Heart right ventricle (tissue), 16 donors: ENCODE measurements around the gene LSS. TPM values are rescaled to one million over a fixed set of nuclear protein-coding genes. Genes with fewer than 3 reads are reported as not detected.

ENCODE experiments used
- ATAC-seq, 8 donors: fragments of 200-7000 bp; cut with Tn5 transposase; one replicate each; pipeline ENCODE4 v1.9.1; 2020; ENCODE audit warnings: mild to moderate bottlenecking in 8 of 8, moderate library complexity in 8 of 8, moderate number of reproducible peaks in 1 of 8
- DNase-seq, 2 donors: peaks; one replicate each; pipeline ENCODE4 v3.0.0-alpha.2; 2020
- H3K27ac ChIP-seq, 10 donors: fragments of 200-600 bp; sonication (generic) in 2 of 10; one replicate each; pipeline versions ENCODE4 v1.5.0 to v1.8.0; 2020 to 2022; ENCODE audit warnings: mild to moderate bottlenecking in 3 of 10
- H3K27me3 ChIP-seq, 7 donors: fragments of 200-600 bp; one replicate each; pipeline ENCODE4 v1.8.0; 2021 to 2022; ENCODE audit warnings: mild to moderate bottlenecking in 2 of 7
- H3K36me3 ChIP-seq, 9 donors: fragments of 200-600 bp; sonication (generic) in 1 of 9; one replicate each; pipeline versions ENCODE4 v1.5.0 to v1.8.0; 2020 to 2022; ENCODE audit warnings: mild to moderate bottlenecking in 2 of 9
- H3K4me1 ChIP-seq, 9 donors: fragments of 200-600 bp; sonication (generic) in 1 of 9; one replicate each; pipeline versions ENCODE4 v1.5.0 to v1.8.0; 2020 to 2022; ENCODE audit warnings: mild to moderate bottlenecking in 4 of 9
- H3K4me3 ChIP-seq, 10 donors: fragments of 200-600 bp; sonication (generic) in 2 of 10; one replicate each; pipeline versions ENCODE4 v1.5.0 to v1.8.0; 2020 to 2022; ENCODE audit warnings: mild to moderate bottlenecking in 7 of 10, moderate library complexity in 2 of 10
- H3K9me3 ChIP-seq, 11 donors: fragments of 200-600 bp in 10 of 11; sonication (generic) in 2 of 11; one replicate each; pipeline versions ENCODE4 v1.5.0 to v1.8.0; 2013 to 2022; ENCODE audit warnings: mild to moderate bottlenecking in 2 of 11, control low read depth in 1 of 11, moderate library complexity in 1 of 11
- CTCF ChIP-seq, 9 donors: fragments of 200-600 bp; sonication (generic) in 2 of 9; IDR thresholded peaks; one replicate each; pipeline versions ENCODE4 v1.5.0 to v1.8.0; 2021 to 2022; ENCODE audit warnings: antibody characterized with exemption in 9 of 9, mild to moderate bottlenecking in 5 of 9, moderate library complexity in 1 of 9
- WGBS, 2 donors: extraction: QIAGEN DNeasy Blood & Tissue Kit; methylation state at CpG; one replicate each; pipeline ENCODE4 v1.1.7; 2013; ENCODE audit warnings: inconsistent platforms in 1 of 2; 5-methylcytosine and 5-hydroxymethylcytosine counted together
- intact Hi-C, 10 donors: fragments of 100-400 bp; cut with DNase I; formaldehyde crosslinking; loops; one replicate each; pipeline versions ENCODE4 v1.11.1 to v1.14.2; 2022
- polyA plus RNA-seq, 2 donors: library from polyadenylated mRNA; stranded (reverse); fragments of 200-250 nt; gene quantifications; one replicate each; pipeline ENCODE4 v1.2.3, GENCODE V29; 2013
- total RNA-seq, 10 donors: library from RNA; stranded (reverse); fragmentation: NEBNext Ultra II Directional in 3 of 10; extraction: Animal tissue kit (Norgen Biotek cat#: 25700) in 3 of 10; gene quantifications; one replicate each; pipeline versions ENCODE4 v1.2.1 to v1.2.4, GENCODE V29; 2021 to 2023
- donor health status: Arrhythmogenic right ventricular cardiomyopathy.
- donor health status: ischemic (EF 13 %, LVEDD 7.1; RV severe dilation, severe dysfunction).
- donor health status: healthy with polysubstance abuse.
- donor health status: DM: no; HTN: yes; CAD: no.
- donor health status: DM: no; HTN: no; CAD: no.
- donor health status: ischemic (EF 25% LVEDD 6.9; RV normal size, moderate dysfunction).
- donor health status: ischemic (EF 25% LVEDD 5.7; RV mildly dilated, moderate dysfunction).
- donor health status: healthy.
- donor health status: DM: yes; HTN: yes; CAD: no.
- donor health status: Ischemic cardiomyopathy.
- donor health status: ischemic (EF 35%, LVEDD 5.7; RV mildly dilated, moderate dysfunction).
- donor health status: nonischemic (EF 11% LVEDD 7.7; RV severe dilation, severe dysfunction).
- donor health status: DM: yes; HTN: yes; CAD: no.
- donor health status: PGD.
- donor health status: ischemic (EF 29% LVEDD 5.4; RV normal size, mild dysfunction).
- donor health status: nonischemic (EF 23%, LVEDD 6.1; RV moderate dilation, normal function).

Gene LSS
- total and polyA plus RNA-seq, 12 donors, result 22.5 to 74.7 (median 40.7) TPM

DNA sequence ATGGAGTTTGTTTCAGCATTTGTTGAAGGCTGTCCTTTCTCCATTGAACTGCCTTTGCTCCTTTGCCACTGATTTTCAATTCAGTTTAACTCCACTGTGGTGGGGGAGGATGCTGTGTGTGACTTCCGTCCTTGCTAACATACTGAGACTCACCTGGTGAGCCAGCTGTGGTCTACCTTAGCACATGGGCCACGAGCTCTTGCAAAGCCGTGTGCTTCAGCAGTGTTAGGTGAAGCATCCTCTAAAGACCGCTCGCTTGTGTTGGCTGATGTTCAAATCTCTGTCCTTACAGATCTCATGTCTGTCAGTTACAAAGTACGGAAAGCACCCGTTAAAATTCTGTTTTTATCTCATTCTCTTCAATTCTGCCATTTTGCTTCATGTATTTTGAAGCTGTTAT lies 40.8 kb downstream of the LSS start:
- peaks cover 0 to 34% (median 0%) of the 10 kb centered on the region in 9 donors for H3K36me3 ChIP-seq
- peaks cover 15 to 46% (median 32%) of the 10 kb centered on the region in 9 donors for H3K4me1 ChIP-seq
- peak overlapping the region; percentile 69 to 96 (median 86) for H3K27ac ChIP-seq
- TF ChIP-seq CTCF (IDR thresholded peaks at IDR 0.05), result no peak
- intact Hi-C loops, result loop anchor here in 4 of 10 donors (2.0 to 10.0 kb wide), 5 partner anchors 39 to 137 kb away; partner anchors contain the start of genes LSS (in 3 of the 4), C21orf58 (in 1 of the 4), MCM3AP (in 1 of the 4) and PCNT (in 1 of the 4)
- H3K27me3 ChIP-seq, result no peaks in the 10 kb centered on the region
- no peak for DNase-seq
- ATAC-seq, result no peak
- H3K9me3 ChIP-seq, result no peaks in the 10 kb centered on the region
- 71 to 76% methylated on average over 7 of the region's 7 CpGs for WGBS, 2 donors
- H3K4me3 ChIP-seq, result no peak overlapping the region

- Histone ChIP-seq H3K27me3 (no peaks in the 10 kb centered on the region), H3K4me1 (peaks cover 15 to 46% (median 32%) of the 10 kb centered on the region in 9 donors), H3K36me3 (peaks cover 0 to 29% (median 0%) of the 10 kb centered on the region in 9 donors), H3K27ac (peak overlapping the region in 7 of 10 donors; percentile 69 to 96 (median 89)), H3K9me3 (no peaks in the 10 kb centered on the region), H3K4me3 (no peak overlapping the region)
- 95 to 97% methylated on average over 8 of the region's 8 CpGs for WGBS, 2 donors
- DNase-seq (no peak), ATAC-seq (no peak)
- no peak for TF ChIP-seq CTCF (IDR thresholded peaks at IDR 0.05)
- intact Hi-C loops, result loop anchor here in 3 of 10 donors (5.0 to 10.0 kb wide), 3 partner anchors 40 to 138 kb away; partner anchors contain the start of genes LSS (in 2 of the 3), C21orf58 (in 1 of the 3), MCM3AP (in 1 of the 3) and PCNT (in 1 of the 3)
Observed at GRCh38 chr21:46187261-46187660, 41.3 kb downstream of the LSS start.

- H3K4me3 ChIP-seq, result peak overlapping the region in 2 of 10 donors; percentile 65 to 67
- no peaks in the 10 kb centered on the region for H3K9me3 ChIP-seq
- DNase-seq (no peak), ATAC-seq (no peak)
- no peaks in the 10 kb centered on the region for H3K27me3 ChIP-seq
- H3K4me1 ChIP-seq, result peaks cover 15 to 41% (median 32%) of the 10 kb centered on the region in 9 donors
- WGBS, 2 donors, result 86 to 88% methylated on average over 7 of the region's 7 CpGs
- intact Hi-C loops, result loop anchor here in 3 of 10 donors (5.0 to 10.0 kb wide), 3 partner anchors 42 to 139 kb away; partner anchors contain the start of genes LSS (in 2 of the 3), C21orf58 (in 1 of the 3), MCM3AP (in 1 of the 3) and PCNT (in 1 of the 3)
- H3K27ac ChIP-seq, result peak overlapping the region in 7 of 10 donors; percentile 80 to 97 (median 83)
- peaks cover 0 to 13% (median 0%) of the 10 kb centered on the region in 9 donors for H3K36me3 ChIP-seq
- TF ChIP-seq CTCF (IDR thresholded peaks at IDR 0.05), result no peak
Observed at GRCh38 chr21:46185716-46186115, 42.9 kb downstream of the LSS start.

GRCh38 chr21:46184625-46185555 lies 43.7 kb downstream of the LSS start:
- peak; percentile 81 to 89 for DNase-seq
- 15 to 45% methylated on average over 29 to 30 of the region's 30 CpGs for WGBS, 2 donors
- peak in 7 of 8 donors; percentile 55 to 81 (median 74) for ATAC-seq
- intact Hi-C loops, result loop anchor here in 3 of 10 donors (5.0 to 10.0 kb wide), 3 partner anchors 42 to 140 kb away; partner anchors contain the start of genes LSS (in 2 of the 3), C21orf58 (in 1 of the 3), MCM3AP (in 1 of the 3) and PCNT (in 1 of the 3)
- Histone ChIP-seq H3K36me3 (peaks cover 0 to 5% (median 0%) of the 10 kb centered on the region in 9 donors), H3K9me3 (no peaks in the 10 kb centered on the region), H3K27me3 (no peaks in the 10 kb centered on the region), H3K27ac (peak overlapping the region; percentile 65 to 97 (median 82)), H3K4me1 (peaks cover 14 to 36% (median 31%) of the 10 kb centered on the region in 9 donors), H3K4me3 (peak overlapping the region; percentile 52 to 85 (median 66))
- no peak for TF ChIP-seq CTCF (IDR thresholded peaks at IDR 0.05)
